Spleen (tissue), 11 donors: ENCODE data around the gene TTC28. TPM values are rescaled to one million over a fixed set of nuclear protein-coding genes. Genes with fewer than 3 reads are reported as not detected.

Experiments used
- DNase-seq: peaks from one replicate; pipeline ENCODE4 v3.0.0-alpha.2; 2020
- H3K27ac ChIP-seq, 8 donors: fragments of 200-600 bp; sonication (generic) in 7 of 8; 1 replicate in 4 of 8; 2 replicates in 4 of 8; pipeline versions ENCODE4 v1.5.0 to v1.8.0; 2016 to 2021; ENCODE audit warnings: inconsistent platforms in 4 of 8, mild to moderate bottlenecking in 4 of 8, moderate library complexity in 1 of 8
- H3K27me3 ChIP-seq, 7 donors: fragments of 200-600 bp; sonication (generic) in 6 of 7; replicated peaks in 1 of 7; 1 replicate in 4 of 7; 2 replicates in 3 of 7; pipeline versions ENCODE4 v1.5.0 to v1.8.0; 2016 to 2021; ENCODE audit warnings: inconsistent platforms in 3 of 7, mild to moderate bottlenecking in 1 of 7
- H3K36me3 ChIP-seq, 6 donors: fragments of 200-600 bp; sonication (generic) in 5 of 6; 1 replicate in 4 of 6; 2 replicates in 2 of 6; pipeline versions ENCODE4 v1.5.0 to v1.8.0; 2016 to 2021; ENCODE audit warnings: inconsistent platforms in 2 of 6
- H3K4me1 ChIP-seq, 6 donors: fragments of 200-600 bp; sonication (generic) in 5 of 6; 1 replicate in 3 of 6; 2 replicates in 3 of 6; pipeline versions ENCODE4 v1.5.0 to v1.8.0; 2016 to 2021; ENCODE audit warnings: inconsistent platforms in 3 of 6
- H3K4me3 ChIP-seq, 8 donors: fragments of 200-600 bp; sonication (generic) in 7 of 8; 1 replicate in 4 of 8; 2 replicates in 4 of 8; pipeline versions ENCODE4 v1.5.0 to v1.8.0; 2016 to 2021; ENCODE audit warnings: inconsistent platforms in 4 of 8, mild to moderate bottlenecking in 4 of 8, moderate library complexity in 2 of 8
- H3K9me3 ChIP-seq, 8 donors: fragments of 200-600 bp; sonication (generic) in 7 of 8; 1 replicate in 4 of 8; 2 replicates in 4 of 8; pipeline versions ENCODE4 v1.5.0 to v1.8.0; 2016 to 2021; ENCODE audit warnings: inconsistent platforms in 4 of 8
- POLR2A ChIP-seq, 3 donors: fragments of 450-650 bp; IDR thresholded peaks; one replicate each; pipeline ENCODE4 v1.5.1; 2017; ENCODE audit warnings: antibody characterized with exemption in 3 of 3, mild to moderate bottlenecking in 1 of 3
- POLR2AphosphoS5 ChIP-seq, 3 donors: sonication (generic); formaldehyde crosslinking; IDR thresholded peaks; one replicate each; pipeline ENCODE4 v1.5.1; 2017; ENCODE audit warnings: antibody characterized with exemption in 3 of 3
- WGBS, 5 donors: extraction: QIAGEN DNeasy Blood & Tissue Kit in 3 of 5; methylation state at CpG; one replicate each; pipeline versions ENCODE4 v1.1.5 to v1.1.7; 2013 to 2018; 5-methylcytosine and 5-hydroxymethylcytosine counted together
- intact Hi-C: fragments of 100-400 bp; cut with DNase I; formaldehyde crosslinking; loops from one replicate; pipeline ENCODE4 v1.15.0; 2023; ENCODE audit warnings: low total_unique reads
- polyA plus RNA-seq, 3 donors: library from polyadenylated mRNA; stranded (reverse); fragments of 200-250 nt; gene quantifications; one replicate each; pipeline ENCODE4 v1.2.1, GENCODE V29; 2013
- total RNA-seq, 7 donors: library from RNA; depleted of rRNA in 3 of 7; stranded (reverse); fragments of >200 nt in 3 of 7; fragmentation: NEBNext Ultra II Directional in 4 of 7; extraction: Animal tissue kit (Norgen Biotek cat#: 25700) in 4 of 7; gene quantifications; one replicate each; pipeline versions ENCODE4 v1.1.0 to v1.2.1, GENCODE V29; 2016 to 2021
- TF ChIP-seq, protein P1 (sequence below), 11 experiments: fragments of 200-600 bp in 7 of 11; fragments of 450-650 bp in 4 of 11; sonication (generic) in 4 of 11; IDR thresholded peaks in 8 of 11; conservative IDR thresholded peaks in 3 of 11; 1 replicate in 7 of 11; 2 replicates in 4 of 11; pipeline versions ENCODE4 v1.4.0 to v1.8.0; 2016 to 2021; ENCODE audit warnings: antibody characterized with exemption in 11 of 11, inconsistent platforms in 4 of 11, mild to moderate bottlenecking in 1 of 11
- donor health status: healthy with polysubstance abuse.
- donor health status: DM: no; HTN: no; CAD: no; lungs with moderate emphysema.
- donor health status: DM: no; HTN: no; CAD: no.
- donor health status: Bipolar disorder and iron deficiency.
- donor health status: healthy.
- donor health status: DM: no; HTN: no; CAD: no.
- donor health status: DM: yes; HTN: yes; CAD: no.

The TTC28 gene
- total and polyA plus RNA-seq, 10 donors, result 0.62 to 69.0 (median 33.5) TPM

DNA sequence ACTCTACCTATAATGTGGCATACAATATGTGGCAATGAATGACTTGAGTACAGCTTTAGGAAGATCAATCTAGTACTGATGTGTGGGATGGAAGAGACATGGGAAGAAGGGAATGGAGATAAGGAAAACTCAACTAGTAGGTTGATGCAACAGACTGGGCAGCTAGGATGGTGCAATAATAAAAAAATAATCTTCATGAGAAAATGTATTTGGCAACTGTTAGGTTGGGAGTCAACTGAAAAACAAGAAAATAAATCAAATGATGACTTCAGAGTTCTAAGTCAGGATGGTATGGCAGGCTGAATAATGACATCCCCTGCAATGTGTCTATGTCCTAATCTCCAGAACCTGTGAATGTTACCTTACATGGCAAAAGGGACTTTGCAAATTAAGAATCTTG is 523.8 kb downstream of the TTC28 start:
- H3K27me3 ChIP-seq, result no peaks in the 10 kb centered on the region
- DNase-seq, result no peak
- TF ChIP-seq POLR2A (IDR thresholded peaks at IDR 0.05) (no peak), POLR2AphosphoS5 (IDR thresholded peaks at IDR 0.05) (no peak)
- TF ChIP-seq, protein P1, sequence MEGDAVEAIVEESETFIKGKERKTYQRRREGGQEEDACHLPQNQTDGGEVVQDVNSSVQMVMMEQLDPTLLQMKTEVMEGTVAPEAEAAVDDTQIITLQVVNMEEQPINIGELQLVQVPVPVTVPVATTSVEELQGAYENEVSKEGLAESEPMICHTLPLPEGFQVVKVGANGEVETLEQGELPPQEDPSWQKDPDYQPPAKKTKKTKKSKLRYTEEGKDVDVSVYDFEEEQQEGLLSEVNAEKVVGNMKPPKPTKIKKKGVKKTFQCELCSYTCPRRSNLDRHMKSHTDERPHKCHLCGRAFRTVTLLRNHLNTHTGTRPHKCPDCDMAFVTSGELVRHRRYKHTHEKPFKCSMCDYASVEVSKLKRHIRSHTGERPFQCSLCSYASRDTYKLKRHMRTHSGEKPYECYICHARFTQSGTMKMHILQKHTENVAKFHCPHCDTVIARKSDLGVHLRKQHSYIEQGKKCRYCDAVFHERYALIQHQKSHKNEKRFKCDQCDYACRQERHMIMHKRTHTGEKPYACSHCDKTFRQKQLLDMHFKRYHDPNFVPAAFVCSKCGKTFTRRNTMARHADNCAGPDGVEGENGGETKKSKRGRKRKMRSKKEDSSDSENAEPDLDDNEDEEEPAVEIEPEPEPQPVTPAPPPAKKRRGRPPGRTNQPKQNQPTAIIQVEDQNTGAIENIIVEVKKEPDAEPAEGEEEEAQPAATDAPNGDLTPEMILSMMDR (IDR thresholded peaks at IDR 0.05 in 8 of 11, conservative IDR thresholded peaks at IDR 0.05 in 3 of 11), result no peak
- H3K4me3 ChIP-seq, result no peak overlapping the region
- no peak overlapping the region for H3K27ac ChIP-seq
- intact Hi-C loops, result no loop called here
- H3K4me1 ChIP-seq, result no peaks in the 10 kb centered on the region
- no peaks in the 10 kb centered on the region for H3K36me3 ChIP-seq
- peaks cover 0 to 10% (median 4%) of the 10 kb centered on the region in 8 donors for H3K9me3 ChIP-seq

DNA sequence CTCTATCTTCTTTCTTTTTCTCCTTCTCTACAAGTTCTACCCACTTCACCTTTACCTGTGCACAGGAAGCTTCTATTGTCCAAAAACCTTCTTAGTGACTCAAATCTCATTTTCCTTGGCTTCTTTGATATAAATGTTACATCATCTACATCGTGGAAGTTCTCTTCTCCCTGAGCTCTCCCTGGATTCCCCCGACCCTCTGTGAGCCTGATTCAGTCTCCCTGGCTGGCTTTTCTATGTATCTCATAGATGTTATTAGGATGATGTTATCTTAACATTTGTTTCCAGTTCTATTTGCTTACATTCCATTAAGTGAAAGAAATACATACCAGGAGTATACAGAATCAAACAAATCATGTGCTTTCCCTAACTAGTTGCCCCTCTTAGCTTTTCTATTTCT is 524.8 kb downstream of the TTC28 start:
- Histone ChIP-seq H3K36me3 (no peaks in the 10 kb centered on the region), H3K27me3 (no peaks in the 10 kb centered on the region), H3K9me3 (peaks cover 0 to 10% (median 4%) of the 10 kb centered on the region in 8 donors), H3K4me3 (no peak overlapping the region), H3K27ac (no peak overlapping the region), H3K4me1 (no peaks in the 10 kb centered on the region)
- WGBS, 5 donors, result 67 to 87% (median 78%) methylated on average over 2 of the region's 2 CpGs
- no peak for DNase-seq
- intact Hi-C loops, result no loop called here
- no peak for TF ChIP-seq POLR2A (IDR thresholded peaks at IDR 0.05)
- TF ChIP-seq, protein P1 (IDR thresholded peaks at IDR 0.05 in 8 of 11, conservative IDR thresholded peaks at IDR 0.05 in 3 of 11), result no peak

DNA sequence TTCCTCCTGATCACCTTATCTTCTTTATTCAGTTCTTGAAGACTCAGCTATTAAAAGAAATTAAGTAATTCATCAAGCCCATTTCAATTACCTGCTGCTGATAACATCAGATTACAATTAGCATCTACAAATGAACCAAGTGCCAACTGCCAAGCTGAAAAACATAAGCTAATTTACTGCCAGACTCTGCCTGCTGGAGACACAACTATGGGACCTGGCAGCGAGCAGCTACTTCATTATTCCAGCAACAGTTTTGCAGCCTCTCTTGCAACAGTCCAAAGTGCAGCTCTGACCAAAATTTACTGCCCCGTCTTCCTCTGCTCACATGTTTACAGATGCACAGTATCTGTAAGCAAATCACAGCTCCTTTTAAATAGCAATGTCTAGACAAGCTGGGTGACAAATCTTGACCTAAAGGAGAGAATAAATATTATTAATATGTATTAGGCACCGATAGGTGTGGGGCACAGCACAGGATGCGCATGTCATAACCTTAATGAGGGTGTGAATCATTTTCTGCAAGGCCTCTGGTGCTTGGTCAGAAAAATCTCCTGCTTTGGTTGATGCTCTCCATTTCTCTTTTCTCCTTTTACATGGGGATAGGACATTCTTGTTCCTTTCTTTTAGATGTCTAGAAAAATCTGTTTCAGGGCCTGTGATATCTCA is 528.4 kb downstream of the TTC28 start:
- WGBS, 5 donors, result 80 to 93% (median 89%) methylated on average over 4 of the region's 4 CpGs
- no peaks in the 10 kb centered on the region for H3K36me3 ChIP-seq
- H3K27ac ChIP-seq, result no peak overlapping the region
- DNase-seq, result no peak
- intact Hi-C loops, result no loop called here
- no peaks in the 10 kb centered on the region for H3K9me3 ChIP-seq
- no peaks in the 10 kb centered on the region for H3K4me1 ChIP-seq
- no peak overlapping the region for H3K4me3 ChIP-seq
- no peak for TF ChIP-seq POLR2AphosphoS5 (IDR thresholded peaks at IDR 0.05)
- no peak for TF ChIP-seq POLR2A (IDR thresholded peaks at IDR 0.05)
- TF ChIP-seq, protein P1 (IDR thresholded peaks at IDR 0.05 in 8 of 11, conservative IDR thresholded peaks at IDR 0.05 in 3 of 11), result no peak
- no peaks in the 10 kb centered on the region for H3K27me3 ChIP-seq

DNA sequence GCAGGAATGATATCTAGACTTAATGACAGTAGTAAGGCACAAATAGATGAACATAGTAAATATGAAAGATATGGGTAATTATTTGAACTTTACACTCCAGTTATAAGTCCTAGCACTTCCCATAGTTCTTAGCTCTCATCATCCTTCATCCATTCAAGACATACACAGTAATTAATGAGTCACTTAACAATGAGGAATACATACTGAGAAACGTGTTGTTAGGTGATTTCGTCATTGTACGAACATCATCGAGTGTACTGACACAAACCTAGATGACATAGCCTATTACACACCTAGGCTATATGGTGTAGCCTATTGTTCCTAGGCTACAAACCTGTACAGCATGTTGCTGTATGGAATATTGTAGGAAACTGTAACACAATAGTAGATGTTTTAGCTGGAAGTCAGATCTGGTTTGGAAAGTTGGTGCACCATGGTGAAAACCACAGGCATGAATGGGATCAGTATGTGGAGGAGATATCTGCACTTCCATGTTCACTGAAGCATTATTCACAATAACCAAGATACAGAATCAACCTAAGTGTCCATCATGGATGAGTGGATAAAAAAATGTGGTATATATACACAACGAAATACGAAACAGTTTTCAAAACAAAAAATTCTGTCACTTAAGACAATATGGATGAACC is 530.7 kb downstream of the TTC28 start:
- no peaks in the 10 kb centered on the region for H3K9me3 ChIP-seq
- H3K4me1 ChIP-seq, result peaks cover 0 to under 1% (median 0%) of the 10 kb centered on the region in 6 donors
- no peak for TF ChIP-seq POLR2A (IDR thresholded peaks at IDR 0.05)
- no peak for TF ChIP-seq POLR2AphosphoS5 (IDR thresholded peaks at IDR 0.05)
- TF ChIP-seq, protein P1 (IDR thresholded peaks at IDR 0.05 in 8 of 11, conservative IDR thresholded peaks at IDR 0.05 in 3 of 11), result no peak
- DNase-seq, result no peak
- 84 to 94% (median 88%) methylated on average over 6 of the region's 6 CpGs for WGBS, 5 donors
- no peaks in the 10 kb centered on the region for H3K36me3 ChIP-seq
- intact Hi-C loops, result no loop called here
- H3K27me3 ChIP-seq, result no peaks in the 10 kb centered on the region
- no peak overlapping the region for H3K27ac ChIP-seq
- H3K4me3 ChIP-seq, result no peak overlapping the region
